K562 (cell line): Measurements from ENCODE around the gene KCND3. TPM values are rescaled to one million over a fixed set of nuclear protein-coding genes. Genes with fewer than 3 reads are reported as not detected.

Source experiments
- ATAC-seq: fragments of 200-7000 bp; cut with Tn5 transposase; 3 replicates; pipeline ENCODE4 v1.9.1; 2020; ENCODE audit warnings: moderate library complexity
- BruUV-seq: library from RNA; stranded (reverse); fragments of 400-500 nt; replicated peaks from 2 replicates; lab custom pipeline; 2021; lab: Mats Ljungman, UMichigan
- CTCF ChIA-PET: fragments of 300-600 bp; formaldehyde crosslinking; extraction: SDS; loops from one replicate; lab custom pipeline; 2021; ENCODE audit warnings: low intra/inter-chr PET ratio; lab: Yijun Ruan, JAX
- POLR2A ChIA-PET: fragments of 300-600, 350-650 bp; sonication (Branson Sonifier 250); formaldehyde crosslinking; extraction: SDS; loops from one replicate; lab custom pipeline; 2021; ENCODE audit warnings: antibody characterized with exemption, inconsistent platforms; lab: Yijun Ruan, JAX
- DNase-seq, 4 experiments: peaks; one replicate each; pipeline versions ENCODE4 v3.0.0 to v3.0.0-alpha.2; 2011 to 2018; ENCODE audit warnings: low spot score in 3 of 4, mixed read lengths in 3 of 4; ENCODE audit errors: extremely low read depth in 1 of 4
- FAIRE-seq: peaks from 2 replicates; lab custom pipeline; 2011; peaks lifted over from hg19 to GRCh38; lab: Jason Lieb, UNC
- H2AFZ ChIP-seq: 2 replicates; pipeline ENCODE4 v1.6.0; 2011; ENCODE audit warnings: low read depth, low read length, control low read depth, inconsistent platforms
- H3K27ac ChIP-seq: fragments of 200-600 bp; 3 replicates; pipeline ENCODE4 v1.8.0; 2011; ENCODE audit warnings: low read depth, mild to moderate bottlenecking, control low read depth, inconsistent platforms, low read length, moderate library complexity, mixed read lengths; ENCODE audit errors: extremely low read depth
- H3K27me3 ChIP-seq, 2 experiments: fragments of 300-600 bp in 1 of 2; 2 replicates in 1 of 2; 3 replicates in 1 of 2; pipeline versions ENCODE4 v1.6.0 to v1.8.0; 2011; ENCODE audit warnings: inconsistent platforms in 2 of 2, low read length in 2 of 2, mild to moderate bottlenecking in 1 of 2, mixed read lengths in 1 of 2, moderate library complexity in 1 of 2; ENCODE audit not compliant: control insufficient read depth in 2 of 2, insufficient read depth in 2 of 2
- H3K36me3 ChIP-seq: fragments of 300-600 bp; 3 replicates; pipeline ENCODE4 v1.8.0; 2011; ENCODE audit warnings: mild to moderate bottlenecking, low read length, inconsistent platforms; ENCODE audit not compliant: control insufficient read depth, insufficient read depth
- H3K4me1 ChIP-seq, 2 experiments: fragments of 200-600 bp in 1 of 2; replicated peaks in 1 of 2; 2 replicates in 1 of 2; 3 replicates in 1 of 2; pipeline versions ENCODE4 v1.5.1 to v1.8.0; 2011; ENCODE audit warnings: inconsistent platforms in 2 of 2, low read length in 2 of 2, mild to moderate bottlenecking in 1 of 2, mixed read lengths in 1 of 2, moderate library complexity in 1 of 2; ENCODE audit not compliant: control insufficient read depth in 2 of 2, insufficient read depth in 2 of 2
- H3K4me2 ChIP-seq: 2 replicates; pipeline ENCODE4 v1.6.1; 2011; ENCODE audit warnings: low read length, control low read depth, inconsistent platforms, mixed read lengths; ENCODE audit not compliant: insufficient read depth
- H3K4me3 ChIP-seq: fragments of 200-600 bp; sonication (generic), shearing (Covaris generic); 2 replicates; pipeline ENCODE4 v1.5.1; 2016; ENCODE audit warnings: control low read depth, inconsistent platforms
- H3K79me2 ChIP-seq: fragments of 200-600 bp; 3 replicates; pipeline ENCODE4 v1.8.0; 2011; ENCODE audit warnings: low read length, inconsistent platforms; ENCODE audit not compliant: control insufficient read depth, insufficient read depth
- H3K9ac ChIP-seq, 2 experiments: 2 replicates each; pipeline versions ENCODE4 v1.6.0 to v1.6.1; 2011; ENCODE audit warnings: low read depth in 2 of 2, low read length in 2 of 2, control low read depth in 1 of 2, inconsistent platforms in 1 of 2, mild to moderate bottlenecking in 1 of 2, mixed read lengths in 1 of 2; ENCODE audit not compliant: insufficient read depth in 1 of 2
- H3K9me1 ChIP-seq: one replicate; pipeline ENCODE4 v1.6.0; 2011; ENCODE audit warnings: inconsistent platforms, mild to moderate bottlenecking, low read length, moderate library complexity; ENCODE audit not compliant: control insufficient read depth, insufficient read depth
- H3K9me3 ChIP-seq: replicated peaks from 2 replicates; pipeline ENCODE4 v1.5.1; 2011; ENCODE audit warnings: low read depth, low read length, inconsistent platforms; ENCODE audit not compliant: control insufficient read depth, insufficient read depth
- H4K20me1 ChIP-seq: replicated peaks from 2 replicates; pipeline ENCODE4 v1.6.1; 2011; ENCODE audit warnings: low read length, inconsistent platforms, mixed read lengths; ENCODE audit not compliant: control insufficient read depth, insufficient read depth
- BDP1 ChIP-seq: IDR thresholded peaks from 3 replicates; pipeline ENCODE4 v1.6.1; 2011; ENCODE audit not compliant: insufficient read length, insufficient read depth
- DIDO1 ChIP-seq: fragments of 450-650 bp; IDR thresholded peaks from 2 replicates; pipeline ENCODE4 v1.6.1; 2016; ENCODE audit warnings: low read depth, missing biosample characterization, missing genetic modification characterization
- ETV5 ChIP-seq: sonication (generic); formaldehyde crosslinking; IDR thresholded peaks from 2 replicates; pipeline ENCODE4 v1.4.0; 2020; ENCODE audit warnings: low read depth, mild to moderate bottlenecking, missing genetic modification reagents
- FOSL1 ChIP-seq: fragments of 200-800 bp; sonication (Bioruptor generic); conservative IDR thresholded peaks from 2 replicates; pipeline ENCODE4 v1.6.1; 2016; ENCODE audit warnings: missing genetic modification characterization, missing compliant biosample characterization
- FOXM1 ChIP-seq, 2 experiments: fragments of 450-650 bp in 1 of 2; sonication (generic) in 1 of 2; formaldehyde crosslinking in 1 of 2; IDR thresholded peaks; 2 replicates each; pipeline versions ENCODE4 v1.6.1 to v1.9.0; 2017 to 2022; ENCODE audit warnings: low read depth in 2 of 2, mild to moderate bottlenecking in 2 of 2, missing genetic modification reagents in 1 of 2, moderate library complexity in 1 of 2
- GTF2B ChIP-seq: IDR thresholded peaks from 2 replicates; pipeline ENCODE4 v1.6.1; 2011; ENCODE audit not compliant: insufficient read length; ENCODE audit errors: extremely low read depth
- MYC ChIP-seq, 2 experiments: fragments of 250-450 bp in 1 of 2; sonication (Bioruptor Pico) in 1 of 2; IDR thresholded peaks; 2 replicates each; pipeline versions ENCODE4 v1.5.1 to v1.6.1; 2012 to 2021; ENCODE audit warnings: low read depth in 2 of 2, borderline replicate concordance in 1 of 2, improper control_type of control experiment in 1 of 2, low read length in 1 of 2, mild to moderate bottlenecking in 1 of 2, moderate library complexity in 1 of 2
- NFIC ChIP-seq: fragments of 450-650 bp; IDR thresholded peaks from 2 replicates; pipeline ENCODE4 v1.6.1; 2017; ENCODE audit warnings: mild to moderate bottlenecking, inconsistent platforms
- PRDM10 ChIP-seq: fragments of 450-650 bp; IDR thresholded peaks from 2 replicates; pipeline ENCODE4 v1.6.1; 2018; ENCODE audit not compliant: partially characterized antibody
- SAFB ChIP-seq: fragments of 200-400 bp; formaldehyde crosslinking; IDR thresholded peaks from 2 replicates; pipeline ENCODE4 v1.6.1; 2017; ENCODE audit warnings: low read depth, low read length, borderline replicate concordance
- ZC3H4 ChIP-seq: sonication (generic); formaldehyde crosslinking; IDR thresholded peaks from 2 replicates; pipeline ENCODE4 v1.9.0; 2021; ENCODE audit warnings: missing genetic modification reagents, borderline replicate concordance
- ZNF311 ChIP-seq: fragments of 250-450 bp; sonication (Bioruptor Pico); IDR thresholded peaks from 2 replicates; pipeline ENCODE4 v1.4.0; 2020; ENCODE audit warnings: mild to moderate bottlenecking, moderate library complexity
- WGBS: fragments of 100-300 bp; shearing (Covaris generic); methylation state at CpG from one replicate; pipeline ENCODE4 v1.1.6; 2016; ENCODE audit warnings: low coverage, mixed read lengths; ENCODE audit not compliant: insufficient coverage; ENCODE audit errors: missing lambda C conversion rate; 5-methylcytosine and 5-hydroxymethylcytosine counted together
- in situ Hi-C: fragments of 300-500 bp; cut with MboI; formaldehyde crosslinking; loops from 4 replicates; pipeline ENCODE4 v1.15.0; 2018; ENCODE audit warnings: inconsistent platforms, mixed read lengths
- intact Hi-C: fragments of 100-400 bp; cut with micrococcal nuclease; formaldehyde crosslinking; loops from 2 replicates; pipeline ENCODE4 v1.14.2; 2022
- polyA plus RNA-seq, 8 experiments: library from polyadenylated mRNA; depleted of rRNA in 4 of 8; stranded (reverse) in 5 of 8; unstranded in 3 of 8; fragments of >200 nt; fragmentation: Nextera tagmentation in 2 of 8; fragmentation: Illumina TruSeq in 1 of 8; extraction: Ambion mirVana in 2 of 8; extraction: Trizol in 1 of 8; gene quantifications; 2 replicates each; pipeline versions ENCODE4 v1.2.1 to v1.2.3, GENCODE V29; 2011 to 2014; ENCODE audit warnings: inconsistent platforms in 1 of 8, missing spikeins in 1 of 8
- total RNA-seq, 7 experiments: library from RNA; depleted of rRNA in 6 of 7; stranded (reverse); fragments of >200 nt in 6 of 7; fragmentation: Illumina TruSeq in 2 of 7; extraction: Trizol in 2 of 7; gene quantifications; 2 replicates each; pipeline versions ENCODE4 v1.2.1 to v1.2.3, GENCODE V29; 2011 to 2021; ENCODE audit warnings: low replicate concordance in 1 of 7

Gene KCND3
- total and polyA plus RNA-seq, 9 of the 15 experiments (the other 6 are each of a cell fraction or from before 2014, with no cell fraction given), result not detected

GRCh38 chr1:111803951-111804350 lies 185.5 kb downstream of the KCND3 start:
- no TSS peak for BruUV-seq
- no peaks in the 10 kb centered on the region for H3K79me2 ChIP-seq
- no peak for DNase-seq
- H3K36me3 ChIP-seq, result no peaks in the 10 kb centered on the region
- no peak overlapping the region for H3K4me3 ChIP-seq
- peaks cover 49 to 71% of the 10 kb centered on the region in 2 experiments; a peak in 4 of 5 replicates for H3K27me3 ChIP-seq
- WGBS, result 1% methylated on average over 5 of the region's 5 CpGs
- ChIA-PET POLR2A (no interaction called here), CTCF (no interaction called here)
- no peaks in the 10 kb centered on the region; the same call in none of the 2 replicates for H4K20me1 ChIP-seq
- intact Hi-C loops, result loop anchor here (5.0 kb wide), 1 partner anchor 58 kb away; no protein-coding TSS in a partner anchor
- no peak overlapping the region for H3K4me2 ChIP-seq
- in situ Hi-C loops, result no loop called here
- H3K4me1 ChIP-seq, result no peaks in the 10 kb centered on the region
- H3K9me1 ChIP-seq, result no peaks in the 10 kb centered on the region
- H3K27ac ChIP-seq, result no peak overlapping the region
- FAIRE-seq, result no peak
- H2AFZ ChIP-seq, result no peak overlapping the region
- no peak for ATAC-seq
- no peak for TF ChIP-seq GTF2B
- TF ChIP-seq ETV5 (CRISPR knock-in tag), result no peak
- no peak for TF ChIP-seq MYC (IDR thresholded peaks at IDR 0.05; ENCODE audit: low read depth, low read length)
- TF ChIP-seq MYC (CRISPR knock-in tag; IDR thresholded peaks at IDR 0.05; ENCODE audit: borderline replicate concordance, low read depth), result no peak
- TF ChIP-seq SAFB, result no peak
- TF ChIP-seq DIDO1, result no peak
- no peak for TF ChIP-seq PRDM10
- TF ChIP-seq FOXM1 (IDR thresholded peaks at IDR 0.05; ENCODE audit: low read depth), result no peak
- no peak for TF ChIP-seq FOXM1 (CRISPR knock-in tag; IDR thresholded peaks at IDR 0.05; ENCODE audit: low read depth)
- TF ChIP-seq ZC3H4 (CRISPR knock-in tag), result no peak
- TF ChIP-seq NFIC, result no peak
- TF ChIP-seq BDP1, result no peak
- TF ChIP-seq ZNF311 (CRISPR knock-in tag), result no peak
- TF ChIP-seq FOSL1, result no peak
- TF ChIP-seq, all 486 proteins: peak for 0
- no peaks in the 10 kb centered on the region for H3K9me3 ChIP-seq
- no peak overlapping the region for H3K9ac ChIP-seq
